ENCODE measurements around the gene SPAG16.

The SPAG16 gene

DNA sequence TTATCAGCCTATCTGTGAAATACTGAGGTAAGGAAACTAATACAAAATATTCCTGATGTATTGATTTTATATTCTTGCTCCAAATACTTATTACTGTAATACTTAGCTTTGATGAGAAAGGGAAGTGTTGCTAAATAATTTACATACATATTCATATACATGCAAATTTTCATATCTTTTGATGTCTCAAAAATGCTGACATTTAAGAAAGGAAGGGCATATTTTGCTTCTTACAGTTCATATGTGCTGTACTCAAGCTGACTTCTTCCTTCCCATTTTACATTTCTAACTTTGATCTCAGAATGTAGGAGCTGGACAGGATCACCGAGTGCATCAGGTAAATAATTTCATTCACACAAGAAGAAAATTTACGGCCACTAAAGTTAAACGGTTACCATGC, 727.4 kb downstream of the SPAG16 start:
- TF ChIP-seq, protein P1, sequence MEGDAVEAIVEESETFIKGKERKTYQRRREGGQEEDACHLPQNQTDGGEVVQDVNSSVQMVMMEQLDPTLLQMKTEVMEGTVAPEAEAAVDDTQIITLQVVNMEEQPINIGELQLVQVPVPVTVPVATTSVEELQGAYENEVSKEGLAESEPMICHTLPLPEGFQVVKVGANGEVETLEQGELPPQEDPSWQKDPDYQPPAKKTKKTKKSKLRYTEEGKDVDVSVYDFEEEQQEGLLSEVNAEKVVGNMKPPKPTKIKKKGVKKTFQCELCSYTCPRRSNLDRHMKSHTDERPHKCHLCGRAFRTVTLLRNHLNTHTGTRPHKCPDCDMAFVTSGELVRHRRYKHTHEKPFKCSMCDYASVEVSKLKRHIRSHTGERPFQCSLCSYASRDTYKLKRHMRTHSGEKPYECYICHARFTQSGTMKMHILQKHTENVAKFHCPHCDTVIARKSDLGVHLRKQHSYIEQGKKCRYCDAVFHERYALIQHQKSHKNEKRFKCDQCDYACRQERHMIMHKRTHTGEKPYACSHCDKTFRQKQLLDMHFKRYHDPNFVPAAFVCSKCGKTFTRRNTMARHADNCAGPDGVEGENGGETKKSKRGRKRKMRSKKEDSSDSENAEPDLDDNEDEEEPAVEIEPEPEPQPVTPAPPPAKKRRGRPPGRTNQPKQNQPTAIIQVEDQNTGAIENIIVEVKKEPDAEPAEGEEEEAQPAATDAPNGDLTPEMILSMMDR (IDR thresholded peaks at IDR 0.05; ENCODE audit: low read depth, low read length, missing control alignments) = no peak
- no peak for DNase-seq (ENCODE audit: low read depth)
- H3K4me3 ChIP-seq (ENCODE audit: low read depth, low read length) = no peak overlapping the region

DNA sequence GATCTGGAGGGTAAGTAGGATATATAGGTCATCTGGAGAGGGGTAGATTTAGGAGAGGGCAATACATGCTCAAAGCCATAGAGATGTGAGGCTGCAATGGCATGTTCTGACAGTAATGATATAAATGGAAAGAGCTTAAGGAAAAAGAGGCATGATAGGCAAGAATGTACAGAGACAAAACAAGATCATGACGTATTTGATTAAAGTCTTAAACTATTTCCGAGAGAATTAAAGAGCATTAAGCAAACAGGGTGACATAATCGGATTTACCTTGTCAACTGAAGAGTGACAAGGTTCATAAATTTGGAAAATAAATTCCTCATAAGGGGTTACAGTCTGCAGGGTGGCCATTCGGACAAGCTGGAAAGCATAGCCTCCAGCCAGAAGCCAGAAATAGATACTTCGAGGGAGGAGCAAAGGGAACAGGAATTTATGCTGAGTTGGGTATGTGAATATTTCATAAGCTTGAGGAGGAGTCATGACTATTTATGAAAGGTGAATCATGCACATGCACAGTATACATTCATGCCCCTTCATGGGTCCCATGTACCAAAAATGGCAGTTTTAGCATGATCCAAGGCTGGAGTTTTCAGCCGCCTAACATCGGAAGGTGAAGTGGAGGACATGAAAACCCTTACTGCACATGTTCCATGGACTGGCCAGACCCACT, 730.4 kb downstream of the SPAG16 start:
- H3K4me3 ChIP-seq (ENCODE audit: low read depth, low read length) = no peak overlapping the region
- TF ChIP-seq, protein P1 (IDR thresholded peaks at IDR 0.05; ENCODE audit: low read depth, low read length, missing control alignments) = no peak
- no peak for DNase-seq (ENCODE audit: low read depth)

DNA sequence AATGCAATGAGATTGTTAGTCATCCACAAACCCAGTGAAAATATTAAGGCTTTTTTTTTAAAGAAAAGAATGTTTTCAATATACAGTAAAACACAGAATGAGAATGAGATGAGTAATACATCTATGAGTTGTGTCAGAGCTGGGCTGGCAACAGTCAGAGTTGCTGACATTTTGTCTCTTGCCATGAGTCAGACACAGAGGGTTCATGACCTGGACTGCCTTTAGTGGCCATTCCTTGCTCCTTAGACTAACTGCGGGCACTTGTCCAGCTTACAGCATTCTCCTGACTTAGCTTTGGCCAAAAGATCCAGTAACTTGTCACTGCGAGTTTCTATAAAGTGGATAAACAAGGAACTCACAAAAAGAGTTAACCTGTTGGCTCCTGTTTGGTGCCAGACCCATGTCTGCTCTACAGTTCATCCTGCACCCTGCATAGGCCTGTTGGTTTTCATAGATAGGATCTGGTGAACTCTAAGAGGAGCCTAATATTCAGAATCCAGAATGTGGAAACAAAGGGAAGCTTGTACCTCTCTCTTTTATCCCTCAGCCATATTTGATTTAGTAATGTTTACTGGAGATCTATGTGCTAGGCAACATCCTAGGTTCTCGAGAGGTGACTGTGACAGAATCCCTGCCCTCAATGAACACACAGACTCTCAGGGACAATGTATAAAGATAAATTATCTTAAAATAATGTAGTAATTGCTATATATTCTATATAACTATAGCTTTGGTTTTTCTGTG, 735.1 kb downstream of the SPAG16 start:
- TF ChIP-seq, protein P1 (IDR thresholded peaks at IDR 0.05; ENCODE audit: low read depth, low read length, missing control alignments) = no peak
- DNase-seq (ENCODE audit: low read depth) = no peak
- no peak overlapping the region for H3K4me3 ChIP-seq (ENCODE audit: low read depth, low read length)

DNA sequence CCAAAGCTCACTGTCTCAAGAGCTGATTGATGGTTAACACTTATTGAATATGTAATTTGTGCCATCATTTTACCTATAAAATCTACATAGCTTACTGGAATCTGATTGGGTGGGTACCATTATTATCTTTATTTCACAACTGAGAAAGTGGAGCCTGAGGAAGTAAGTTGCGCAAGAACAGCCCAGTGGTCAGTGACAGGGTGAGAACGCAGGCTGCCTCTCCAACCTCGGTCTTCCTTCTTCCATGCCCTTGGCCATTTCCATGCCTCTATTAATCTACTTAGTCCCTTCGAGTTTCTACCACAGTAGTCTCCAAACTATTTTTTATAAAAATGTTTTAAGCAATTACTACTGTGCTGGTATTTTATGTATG, 735.7 kb downstream of the SPAG16 start:
- no peak for DNase-seq (ENCODE audit: low read depth)
- H3K4me3 ChIP-seq (ENCODE audit: low read depth, low read length) = no peak overlapping the region
- TF ChIP-seq, protein P1 (IDR thresholded peaks at IDR 0.05; ENCODE audit: low read depth, low read length, missing control alignments) = no peak

DNA sequence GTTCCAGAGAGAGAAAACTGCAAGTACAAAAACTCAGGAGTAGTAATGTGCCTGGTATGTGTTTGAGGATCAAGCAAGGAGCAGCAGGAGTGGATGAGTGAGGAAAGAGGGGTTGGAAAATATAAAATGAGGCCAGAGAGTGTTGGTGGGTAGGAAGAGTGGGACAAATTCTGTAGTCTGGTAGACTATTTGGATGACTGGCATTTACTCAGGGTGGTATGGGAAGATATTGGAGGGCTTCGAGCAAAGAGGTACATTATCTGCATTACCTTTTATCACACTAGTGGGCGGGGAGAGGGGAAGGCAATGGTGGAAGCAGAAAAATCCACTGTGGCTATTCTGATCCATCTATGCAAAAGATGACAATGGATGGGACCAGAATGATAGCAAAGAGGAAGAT, 744.9 kb downstream of the SPAG16 start:
- TF ChIP-seq, protein P1 (IDR thresholded peaks at IDR 0.05; ENCODE audit: low read depth, low read length, missing control alignments) = no peak
- no peak overlapping the region for H3K4me3 ChIP-seq (ENCODE audit: low read depth, low read length)
- DNase-seq (ENCODE audit: low read depth) = no peak

DNA sequence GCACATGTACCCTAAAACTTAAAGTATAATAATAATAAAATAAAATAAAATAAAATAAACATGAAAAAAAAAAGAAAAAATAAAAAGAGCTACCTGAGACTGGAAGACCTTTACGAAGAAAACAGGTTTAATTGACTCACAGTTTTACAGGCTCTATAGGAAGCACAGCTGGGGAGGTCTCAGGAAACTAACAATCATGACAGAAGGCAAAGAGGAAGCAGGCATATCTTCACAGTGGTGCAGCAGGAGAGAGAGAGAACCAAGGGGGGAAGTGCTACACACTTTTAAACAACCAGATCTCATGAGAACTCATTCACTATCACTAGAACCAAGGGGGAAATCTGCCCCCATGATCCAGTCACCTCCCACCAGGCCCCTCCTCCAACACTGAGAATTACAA, 747.3 kb downstream of the SPAG16 start:
- H3K4me3 ChIP-seq (ENCODE audit: low read depth, low read length) = no peak overlapping the region
- DNase-seq (ENCODE audit: low read depth) = no peak
- TF ChIP-seq, protein P1 (IDR thresholded peaks at IDR 0.05; ENCODE audit: low read depth, low read length, missing control alignments) = no peak

DNA sequence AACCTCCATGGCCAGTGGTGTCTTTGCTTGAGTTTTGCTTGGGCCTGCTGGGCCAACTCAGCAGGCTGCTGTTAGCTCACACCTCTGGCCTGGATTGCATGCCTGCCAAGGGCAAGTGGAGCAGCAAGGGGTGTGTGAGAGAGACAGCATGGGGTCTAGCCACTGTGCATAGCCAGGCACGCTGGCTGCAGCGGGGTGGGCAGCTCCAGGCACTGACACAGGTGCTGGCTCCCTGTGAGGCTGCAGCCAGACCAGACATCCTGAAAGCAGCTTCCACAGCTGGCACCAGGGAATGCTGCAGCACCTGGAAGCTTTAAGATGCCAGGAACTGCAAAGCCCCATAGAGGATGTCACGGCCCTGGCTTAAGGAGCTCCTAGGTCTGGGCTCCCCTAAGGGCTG, 750.2 kb downstream of the SPAG16 start:
- TF ChIP-seq, protein P1 (IDR thresholded peaks at IDR 0.05; ENCODE audit: low read depth, low read length, missing control alignments) = no peak
- H3K4me3 ChIP-seq (ENCODE audit: low read depth, low read length) = no peak overlapping the region
- DNase-seq (ENCODE audit: low read depth) = no peak
